Lower leg skin (tissue), 4 donors: ENCODE data around the gene ANGPTL5. TPM values are rescaled to one million over a fixed set of nuclear protein-coding genes. Genes with fewer than 3 reads are reported as not detected.

Experiments
- DNase-seq, 2 donors: peaks; one replicate each; pipeline ENCODE4 v3.0.0-alpha.2; 2019; ENCODE audit warnings: low spot score in 2 of 2
- H3K4me3 ChIP-seq: fragments of 200-600 bp; sonication (generic); 2 replicates; pipeline ENCODE4 v1.5.1; 2017; ENCODE audit warnings: mild to moderate bottlenecking, low read depth; ENCODE audit not compliant: poor library complexity, severe bottlenecking
- CTCF ChIP-seq, 3 donors: fragments of 450-650 bp; IDR thresholded peaks; one replicate each; pipeline ENCODE4 v1.5.1; 2016; ENCODE audit warnings: antibody characterized with exemption in 3 of 3, mild to moderate bottlenecking in 3 of 3, moderate library complexity in 2 of 3
- POLR2A ChIP-seq, 2 donors: fragments of 450-650 bp; IDR thresholded peaks; one replicate each; pipeline ENCODE4 v1.6.1; 2016 to 2017; ENCODE audit warnings: antibody characterized with exemption in 2 of 2, mild to moderate bottlenecking in 1 of 2, moderate library complexity in 1 of 2
- WGBS, 2 donors: methylation state at CpG; one replicate each; pipeline ENCODE4 v1.1.5; 2018; 5-methylcytosine and 5-hydroxymethylcytosine counted together
- intact Hi-C: fragments of 100-400 bp; cut with DNase I; formaldehyde crosslinking; loops from one replicate; pipeline ENCODE4 v1.15.0; 2023; ENCODE audit warnings: low total_unique reads
- total RNA-seq, 4 donors: library from RNA; depleted of rRNA; stranded (reverse); fragments of >200 nt; gene quantifications; one replicate each; pipeline ENCODE4 v1.1.0, GENCODE V29; 2016

Gene ANGPTL5
- total RNA-seq, 4 donors from 2014 or later: 0.84 to 5.8 (median 3.0) TPM

GRCh38 chr11:101920992-101921391, 4.7 kb upstream of the ANGPTL5 start:
- WGBS, 2 donors: 98 to 100% methylated on average over 1 of the region's 1 CpG
- TF ChIP-seq CTCF (IDR thresholded peaks at IDR 0.05): no peak
- no peak for TF ChIP-seq POLR2A (IDR thresholded peaks at IDR 0.05)
- intact Hi-C loops: no loop called here
- no peak overlapping the region for H3K4me3 ChIP-seq
- no peak for DNase-seq

DNA sequence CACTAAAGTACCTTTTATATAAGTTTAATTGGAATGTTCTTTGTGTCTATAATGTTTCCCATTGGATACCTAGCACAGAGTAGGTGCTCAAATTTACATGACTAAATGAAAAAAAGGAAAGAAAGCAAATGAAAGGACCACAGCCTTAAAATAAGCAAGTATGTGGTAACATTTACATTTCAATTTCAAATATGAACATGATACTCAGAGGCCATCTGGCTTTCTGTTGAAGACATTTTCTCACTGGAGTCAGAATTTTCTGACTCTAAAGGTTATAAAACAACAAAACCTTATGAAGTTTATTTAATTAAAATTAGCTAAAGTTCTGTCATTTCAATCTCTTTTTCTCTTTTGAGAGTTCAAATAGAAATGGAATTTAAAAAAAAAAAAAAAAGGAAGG, 904 bp upstream of the ANGPTL5 start:
- DNase-seq: no peak
- intact Hi-C loops: no loop called here
- TF ChIP-seq CTCF (IDR thresholded peaks at IDR 0.05) (no peak), POLR2A (IDR thresholded peaks at IDR 0.05) (no peak)

DNA sequence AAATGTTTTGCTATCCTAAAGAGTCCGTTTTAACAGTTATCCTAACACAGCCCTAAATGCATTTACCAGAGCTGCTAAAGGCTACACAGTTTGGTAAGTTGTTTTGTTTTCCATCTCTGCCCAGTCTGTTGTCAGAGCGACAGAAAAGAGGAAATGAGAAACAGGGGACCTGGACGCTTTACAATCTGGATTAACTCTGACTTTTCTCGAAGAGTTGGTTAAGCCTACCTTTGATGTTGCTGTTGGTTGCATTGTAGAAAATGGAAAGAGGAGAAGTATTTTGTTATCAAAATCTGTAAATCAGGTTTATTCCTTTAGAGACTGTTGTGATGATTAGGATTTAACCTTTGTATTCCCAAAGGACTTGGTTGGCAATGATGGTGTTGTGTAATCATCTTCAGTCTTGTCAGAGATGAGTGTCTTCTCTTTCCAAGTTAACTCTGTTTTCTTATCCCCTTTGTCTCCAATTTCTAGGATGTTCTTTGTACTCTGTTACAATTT, 481 bp downstream of the ANGPTL5 start:
- no peak for DNase-seq
- intact Hi-C loops: no loop called here
- no peak overlapping the region for H3K4me3 ChIP-seq
- 8 to 15% methylated on average over 4 of the region's 4 CpGs for WGBS, 2 donors
- no peak for TF ChIP-seq CTCF (IDR thresholded peaks at IDR 0.05)
- TF ChIP-seq POLR2A (IDR thresholded peaks at IDR 0.05): no peak

More for the DNA sequence above, 904 bp upstream of the ANGPTL5 start:
- no peak overlapping the region for H3K4me3 ChIP-seq

- TF ChIP-seq POLR2A (IDR thresholded peaks at IDR 0.05): no peak
- TF ChIP-seq CTCF (IDR thresholded peaks at IDR 0.05): peak in 1 of 3 donors; percentile 70
- peak; percentile 94 to 99 for DNase-seq
- WGBS, 2 donors: 0 to 1% methylated on average over 45 to 56 of the region's 56 CpGs
- intact Hi-C loops: no loop called here
- H3K4me3 ChIP-seq: peak within 1 kb of the TSS; percentile 61
These were observed 1.4 kb downstream of the ANGPTL5 start, which contains the start of gene CEP126 for GRCh38 chr11:101914738-101915426. Gene CEP126 (plus strand): TSS chr11:101915010. CDS start chr11:101915285, 275 bp downstream.

- no peak for DNase-seq
- no peak for TF ChIP-seq POLR2A (IDR thresholded peaks at IDR 0.05)
- no peak for TF ChIP-seq CTCF (IDR thresholded peaks at IDR 0.05)
- 8 to 9% methylated on average over 6 of the region's 6 CpGs for WGBS, 2 donors
- peak overlapping the region; percentile 61 for H3K4me3 ChIP-seq
- intact Hi-C loops: no loop called here
These were observed 2.0 kb downstream of the ANGPTL5 start for GRCh38 chr11:101914341-101914737.
